Trophoblast cell (in vitro differentiated cells and primary cell): ENCODE results near the gene SDHB.

Experiments used
- DNase-seq, 2 donors: peaks; one replicate each; pipeline ENCODE4 v3.0.0-alpha.2; 2016
- H2AFZ ChIP-seq: 2 replicates; pipeline ENCODE4 v1.6.1; 2013; ENCODE audit warnings: low read length, moderate library complexity, mild to moderate bottlenecking; ENCODE audit not compliant: insufficient read depth, poor library complexity
- H2AK5ac ChIP-seq: 2 replicates; pipeline ENCODE4 v1.6.1; 2013; ENCODE audit warnings: mild to moderate bottlenecking, low read length
- H2BK120ac ChIP-seq: 2 replicates; pipeline ENCODE4 v1.6.1; 2013; ENCODE audit warnings: low read length, mild to moderate bottlenecking, moderate library complexity; ENCODE audit not compliant: insufficient read depth, poor library complexity
- H2BK12ac ChIP-seq: 2 replicates; pipeline ENCODE4 v1.6.1; 2013; ENCODE audit warnings: mild to moderate bottlenecking, low read length, moderate library complexity
- H2BK5ac ChIP-seq: 2 replicates; pipeline ENCODE4 v1.6.1; 2013; ENCODE audit warnings: low read length, low read depth, moderate library complexity, mild to moderate bottlenecking; ENCODE audit not compliant: poor library complexity
- H3K14ac ChIP-seq: 2 replicates; pipeline ENCODE4 v1.6.1; 2013; ENCODE audit warnings: mild to moderate bottlenecking, low read length
- H3K18ac ChIP-seq: 2 replicates; pipeline ENCODE4 v1.6.1; 2013; ENCODE audit warnings: mild to moderate bottlenecking, low read length
- H3K23ac ChIP-seq: 2 replicates; pipeline ENCODE4 v1.6.1; 2013; ENCODE audit warnings: low read length
- H3K27ac ChIP-seq: 2 replicates; pipeline ENCODE4 v1.5.1; 2013; ENCODE audit warnings: low read depth, mild to moderate bottlenecking, inconsistent platforms, low read length, moderate library complexity
- H3K27me3 ChIP-seq: 2 replicates; pipeline ENCODE4 v1.6.1; 2013; ENCODE audit warnings: inconsistent platforms, mild to moderate bottlenecking, low read length, moderate library complexity; ENCODE audit not compliant: insufficient read depth
- H3K36me3 ChIP-seq, 2 experiments: 1 replicate in 1 of 2; 2 replicates in 1 of 2; pipeline ENCODE4 v1.6.1; 2013; ENCODE audit warnings: low read length in 2 of 2, mild to moderate bottlenecking in 2 of 2, moderate library complexity in 1 of 2; ENCODE audit not compliant: insufficient read depth in 2 of 2, control insufficient read depth in 1 of 2
- H3K4ac ChIP-seq: 2 replicates; pipeline ENCODE4 v1.6.1; 2013; ENCODE audit warnings: low read depth, mild to moderate bottlenecking, low read length, moderate library complexity
- H3K4me1 ChIP-seq, 2 experiments: 1 replicate in 1 of 2; 2 replicates in 1 of 2; pipeline ENCODE4 v1.6.1; 2013; ENCODE audit warnings: low read length in 2 of 2, mild to moderate bottlenecking in 2 of 2, moderate library complexity in 1 of 2; ENCODE audit not compliant: insufficient read depth in 2 of 2, control insufficient read depth in 1 of 2
- H3K4me2 ChIP-seq: 2 replicates; pipeline ENCODE4 v1.6.1; 2013; ENCODE audit warnings: inconsistent platforms, mild to moderate bottlenecking, low read length, moderate library complexity
- H3K4me3 ChIP-seq: 2 replicates; pipeline ENCODE4 v1.5.1; 2013; ENCODE audit warnings: mild to moderate bottlenecking, low read depth, low read length, inconsistent platforms
- H3K79me1 ChIP-seq: one replicate; pipeline ENCODE4 v1.6.1; 2013; ENCODE audit warnings: low read length
- H3K79me2 ChIP-seq: 2 replicates; pipeline ENCODE4 v1.6.1; 2013; ENCODE audit warnings: low read length, mild to moderate bottlenecking; ENCODE audit not compliant: control insufficient read depth, insufficient read depth, poor library complexity
- H3K9ac ChIP-seq: 2 replicates; pipeline ENCODE4 v1.6.1; 2013; ENCODE audit warnings: mild to moderate bottlenecking, low read length
- H3K9me3 ChIP-seq: 2 replicates; pipeline ENCODE4 v1.6.1; 2013; ENCODE audit warnings: low read depth, mild to moderate bottlenecking, control low read depth, inconsistent platforms, low read length; ENCODE audit not compliant: insufficient read depth
- H4K12ac ChIP-seq: 2 replicates; pipeline ENCODE4 v1.6.1; 2013; ENCODE audit warnings: low read depth, mild to moderate bottlenecking, low read length, moderate library complexity
- H4K8ac ChIP-seq: 2 replicates; pipeline ENCODE4 v1.6.1; 2013; ENCODE audit warnings: low read depth, mild to moderate bottlenecking, low read length, moderate library complexity
- H4K91ac ChIP-seq: one replicate; pipeline ENCODE4 v1.6.1; 2013; ENCODE audit warnings: low read depth, mild to moderate bottlenecking, low read length, moderate library complexity
- WGBS: extraction: QIAGEN DNeasy Blood & Tissue Kit; methylation state at CpG from one replicate; pipeline ENCODE4 v1.1.7; 2013; ENCODE audit warnings: missing lambda C conversion rate; ENCODE audit not compliant: insufficient read length, insufficient coverage; ENCODE audit errors: extremely low coverage; 5-methylcytosine and 5-hydroxymethylcytosine counted together

The SDHB gene

GRCh38 chr1:17007121-17007520 is 46.7 kb downstream of the SDHB start:
- H3K4ac ChIP-seq: no peak overlapping the region
- H2BK5ac ChIP-seq: no peak overlapping the region
- H3K23ac ChIP-seq: no peak overlapping the region
- H3K14ac ChIP-seq: no peak overlapping the region
- H2AK5ac ChIP-seq: no peak overlapping the region
- no peak overlapping the region for H3K4me2 ChIP-seq
- no peak overlapping the region for H2BK120ac ChIP-seq
- H4K91ac ChIP-seq: no peak overlapping the region
- no peaks in the 10 kb centered on the region for H3K27me3 ChIP-seq
- H3K27ac ChIP-seq: no peak overlapping the region
- peaks cover 5% of the 10 kb centered on the region for H3K79me1 ChIP-seq
- H3K9me3 ChIP-seq: no peaks in the 10 kb centered on the region
- no peak overlapping the region for H2BK12ac ChIP-seq
- H2AFZ ChIP-seq: no peak overlapping the region
- H4K12ac ChIP-seq: no peak overlapping the region
- no peaks in the 10 kb centered on the region for H3K79me2 ChIP-seq
- no peak for DNase-seq
- WGBS: no CpG with 5 or more reads among the region's 8 CpGs
- no peak overlapping the region for H3K4me3 ChIP-seq
- peaks cover 8 to 9% of the 10 kb centered on the region in 2 experiments for H3K4me1 ChIP-seq
- H3K18ac ChIP-seq: no peak overlapping the region
- H4K8ac ChIP-seq: no peak overlapping the region
- H3K9ac ChIP-seq: no peak overlapping the region
- H3K36me3 ChIP-seq: peaks cover 27 to 28% of the 10 kb centered on the region in 2 experiments

DNA sequence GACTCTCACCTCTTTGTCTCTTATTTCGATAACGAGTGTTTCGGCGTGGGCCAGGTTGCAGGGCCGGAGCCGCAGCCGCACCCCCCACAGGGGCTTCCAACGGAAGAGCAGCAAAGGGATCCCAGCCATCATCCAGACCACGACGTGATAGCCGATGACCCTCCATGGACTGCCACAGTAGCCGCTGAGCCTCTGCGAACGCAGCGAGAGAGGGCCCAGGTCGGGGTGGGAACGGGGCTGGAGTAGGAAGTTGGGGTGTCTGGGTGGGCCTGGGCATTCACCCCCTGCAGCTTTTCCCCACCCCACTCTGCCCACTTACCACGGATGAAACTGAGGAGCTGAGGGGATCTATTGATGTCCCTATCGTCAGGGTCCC is 48.5 kb downstream of the SDHB start:
- H3K4me1 ChIP-seq: no peaks in the 10 kb centered on the region
- no peak overlapping the region for H3K9ac ChIP-seq
- H2AK5ac ChIP-seq: no peak overlapping the region
- no peak overlapping the region for H3K14ac ChIP-seq
- no CpG with 5 or more reads among the region's 19 CpGs for WGBS
- H3K36me3 ChIP-seq: peaks cover 36 to 38% of the 10 kb centered on the region in 2 experiments
- no peaks in the 10 kb centered on the region for H3K79me1 ChIP-seq
- H3K79me2 ChIP-seq: no peaks in the 10 kb centered on the region
- no peak overlapping the region for H2AFZ ChIP-seq
- DNase-seq: no peak
- no peaks in the 10 kb centered on the region for H3K27me3 ChIP-seq
- H4K8ac ChIP-seq: no peak overlapping the region
- H2BK12ac ChIP-seq: no peak overlapping the region
- H3K23ac ChIP-seq: no peak overlapping the region
- no peaks in the 10 kb centered on the region for H3K9me3 ChIP-seq
- no peak overlapping the region for H3K27ac ChIP-seq
- H3K4me3 ChIP-seq: no peak overlapping the region
- H4K91ac ChIP-seq: no peak overlapping the region
- no peak overlapping the region for H3K4me2 ChIP-seq
- H4K12ac ChIP-seq: no peak overlapping the region
- H2BK120ac ChIP-seq: no peak overlapping the region
- no peak overlapping the region for H2BK5ac ChIP-seq
- no peak overlapping the region for H3K4ac ChIP-seq
- H3K18ac ChIP-seq: no peak overlapping the region

DNA sequence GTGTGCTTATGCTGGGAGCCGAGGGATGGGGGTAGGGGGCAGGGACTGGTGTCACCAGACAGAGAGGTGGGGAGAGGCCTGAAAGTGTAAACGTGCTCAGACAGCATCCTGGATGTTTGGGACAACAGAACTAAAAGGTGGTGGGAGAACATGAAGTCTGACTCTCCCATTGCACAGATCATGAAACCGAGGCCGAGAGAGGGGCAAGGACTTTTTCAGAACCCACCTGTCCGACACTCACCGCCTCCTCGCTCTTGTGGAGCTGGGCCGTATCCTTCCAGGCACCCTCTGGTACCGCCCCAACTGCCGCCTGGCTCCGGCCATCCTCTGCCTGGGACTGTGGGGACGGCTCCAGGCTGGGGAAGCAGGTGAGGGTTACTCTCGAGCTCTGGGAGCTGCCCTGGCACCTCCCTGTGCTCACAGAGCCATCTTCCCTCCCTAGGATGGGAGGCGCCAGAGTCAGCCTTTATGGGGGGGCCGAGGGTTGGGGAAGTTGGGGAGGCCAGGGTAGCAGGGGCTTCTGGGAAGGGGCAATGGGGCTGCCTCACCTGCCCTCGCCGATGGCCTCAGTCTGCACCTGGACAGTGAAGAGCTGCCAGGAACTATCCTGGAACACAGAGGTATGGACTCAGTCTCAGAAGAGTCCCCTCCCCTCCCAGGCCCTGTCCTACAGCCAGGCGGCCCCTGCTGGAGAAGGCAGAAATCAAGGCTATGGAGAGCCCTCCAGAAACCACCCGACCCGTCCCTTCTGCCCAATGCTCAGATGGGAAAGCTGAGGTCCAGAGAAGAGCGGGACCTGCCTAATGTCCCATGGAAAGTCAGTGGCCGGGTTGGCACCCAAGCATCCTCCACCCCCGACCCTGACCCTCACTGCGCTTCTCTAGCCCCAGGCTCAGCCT is 49.1 kb downstream of the SDHB start:
- Histone ChIP-seq H3K36me3 (peaks cover 39 to 41% of the 10 kb centered on the region in 2 experiments), H2BK12ac (no peak overlapping the region), H3K23ac (no peak overlapping the region), H2BK120ac (no peak overlapping the region), H3K4me1 (no peaks in the 10 kb centered on the region), H2AK5ac (no peak overlapping the region), H3K9me3 (no peaks in the 10 kb centered on the region), H3K4me2 (no peak overlapping the region), H3K79me1 (no peaks in the 10 kb centered on the region), H3K27ac (no peak overlapping the region), H4K8ac (no peak overlapping the region), H2BK5ac (no peak overlapping the region), H4K12ac (no peak overlapping the region), H2AFZ (no peak overlapping the region), H3K9ac (no peak overlapping the region), H3K18ac (no peak overlapping the region), H4K91ac (no peak overlapping the region), H3K4ac (no peak overlapping the region), H3K79me2 (no peaks in the 10 kb centered on the region), H3K4me3 (no peak overlapping the region), H3K27me3 (no peaks in the 10 kb centered on the region), H3K14ac (no peak overlapping the region)
- no peak for DNase-seq
- WGBS: no CpG with 5 or more reads among the region's 24 CpGs

DNA sequence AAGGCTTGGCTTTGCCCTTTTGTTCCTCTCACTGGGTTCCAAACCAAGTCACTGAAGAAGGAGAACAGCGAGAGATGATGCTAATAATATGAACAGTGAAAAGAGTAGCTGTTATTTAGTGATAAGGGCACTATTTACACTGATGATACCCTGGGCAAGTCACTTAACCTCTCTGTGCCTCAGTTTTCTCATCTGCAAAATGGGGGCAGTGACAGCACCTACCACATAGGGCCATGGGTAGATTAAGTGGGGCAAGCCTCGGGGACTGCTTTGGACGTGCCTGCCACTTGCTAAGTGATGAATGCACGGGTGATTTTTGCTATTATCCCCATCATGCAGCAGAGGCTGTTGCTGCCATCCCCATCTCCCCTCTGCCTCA is 51.3 kb downstream of the SDHB start:
- DNase-seq: no peak
- no CpG with 5 or more reads among the region's 4 CpGs for WGBS
- Histone ChIP-seq H2BK120ac (no peak overlapping the region), H3K27ac (no peak overlapping the region), H2BK12ac (no peak overlapping the region), H4K8ac (no peak overlapping the region), H3K79me2 (no peaks in the 10 kb centered on the region), H2AK5ac (no peak overlapping the region), H3K79me1 (no peaks in the 10 kb centered on the region), H2AFZ (no peak overlapping the region), H3K23ac (no peak overlapping the region), H3K4me3 (no peak overlapping the region), H3K9ac (no peak overlapping the region), H3K36me3 (peaks cover 50 to 51% of the 10 kb centered on the region in 2 experiments), H2BK5ac (no peak overlapping the region), H3K9me3 (no peaks in the 10 kb centered on the region), H3K4ac (no peak overlapping the region), H3K4me1 (no peaks in the 10 kb centered on the region), H3K14ac (no peak overlapping the region), H4K12ac (no peak overlapping the region), H3K18ac (no peak overlapping the region), H3K4me2 (no peak overlapping the region), H4K91ac (no peak overlapping the region), H3K27me3 (no peaks in the 10 kb centered on the region)
